ENCODE measurements around the gene GOT1. TPM values are rescaled to one million over a fixed set of nuclear protein-coding genes. Genes with fewer than 3 reads are reported as not detected.
A peak's percentile ranks its signal among the peaks of the same experiment; 100 is the strongest.

The GOT1 gene
- total and polyA plus RNA-seq, 2 donors (not counting 3 experiments of a cell fraction or from before 2014, with no cell fraction given), result 14.4 to 36.3 TPM

DNA sequence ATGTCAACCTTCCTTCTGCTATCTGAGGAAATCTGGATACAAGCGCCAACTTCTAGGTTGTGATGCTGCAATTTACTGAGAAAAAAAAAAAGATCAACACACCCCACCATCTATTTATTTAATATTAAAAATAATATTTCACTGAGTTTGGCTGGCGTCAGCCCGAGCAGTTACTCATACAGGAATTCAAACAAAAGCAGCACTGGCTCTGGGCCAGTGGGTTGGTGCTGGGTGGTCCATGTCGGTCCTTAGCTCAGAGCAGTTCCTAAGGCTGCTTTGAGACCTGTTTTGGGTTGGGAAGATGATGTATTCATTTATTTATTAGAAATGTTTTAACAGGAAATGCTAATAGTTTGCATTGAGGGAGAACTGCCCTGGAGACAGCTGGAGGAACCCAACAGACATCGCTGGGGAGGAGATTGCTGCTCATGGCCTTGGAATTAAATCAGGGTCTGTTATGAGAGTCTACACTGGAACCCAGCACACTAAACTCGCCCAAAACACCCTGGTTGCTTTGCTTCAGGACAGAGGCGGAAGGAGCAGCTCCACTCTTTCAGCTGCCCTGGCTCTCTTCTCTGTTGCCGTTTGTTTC, 36.3 kb upstream of the GOT1 start:
- Histone ChIP-seq H3K27ac (ENCODE audit: insufficient read depth, low read depth, low read length) (peak overlapping the region; percentile 95), H4K20me1 (replicated peaks; ENCODE audit: control insufficient read depth, extremely low read depth, insufficient read depth, low read length) (no peaks in the 10 kb centered on the region), H2AFZ (ENCODE audit: low read depth, low read length) (peak overlapping the region; percentile 84), H3K9me3 (replicated peaks; ENCODE audit: control insufficient read depth, insufficient read depth, low read length) (no peaks in the 10 kb centered on the region), H3K79me2 (ENCODE audit: control insufficient read depth, insufficient read depth, low read length) (no peaks in the 10 kb centered on the region), H3K27me3 (ENCODE audit: control insufficient read depth in 2 of 2, insufficient read depth in 2 of 2, low read length in 2 of 2) (no peaks in the 10 kb centered on the region), H3K36me3 (ENCODE audit: control insufficient read depth in 2 of 2, extremely low read depth in 1 of 2, insufficient read depth in 2 of 2, low read length in 2 of 2) (no peaks in the 10 kb centered on the region), H3K9me1 (replicated peaks; ENCODE audit: control insufficient read depth, extremely low read depth, insufficient read depth, low read length) (no peaks in the 10 kb centered on the region), H3K4me1 (ENCODE audit: control insufficient read depth, extremely low read depth, insufficient read depth, low read length) (peaks cover 35% of the 10 kb centered on the region), H3K4me3 (replicated peaks in 1 of 3; ENCODE audit: insufficient read depth in 1 of 3, low read depth in 1 of 3, low read length in 3 of 3) (peak overlapping the region in 1 of 3 experiments; percentile 22), H3K9ac (replicated peaks; ENCODE audit: extremely low read depth, insufficient read depth, low read length) (peak overlapping the region; percentile 82), H3K4me2 (ENCODE audit: insufficient read depth, low read length) (peak overlapping the region; percentile 75)
- ChIA-PET CTCF (interaction anchor here (1.2 to 4.2 kb wide), 4 partner anchors 7 to 74 kb away, joined by 3 to 33 read pairs (median 3); no protein-coding TSS in a partner anchor), POLR2A (interaction anchor here (1.0 kb wide), 1 partner anchor 36 kb away, joined by 3 read pairs; the partner anchor contains the start of gene GOT1)
- BruUV-seq (replicated peaks), result no TSS peak
- dilution Hi-C loops (cut with MboI; ENCODE audit: extremely low pct_ligation_motif_present, low sequenced_read_pairs) (no loop called here), intact Hi-C loops (cut with micrococcal nuclease) (loop anchor here (2.0 kb wide), 1 partner anchor 68 kb away; no protein-coding TSS in a partner anchor)
- DNase-seq (ENCODE audit: low read depth, low spot score), result peak; percentile 89
- peak; percentile 8 for FAIRE-seq
- TF ChIP-seq POLR2A (IDR thresholded peaks at IDR 0.05; ENCODE audit: low read depth, low read length) (no peak), FOS (IDR thresholded peaks at IDR 0.05; ENCODE audit: borderline replicate concordance, insufficient read depth, low read length) (peak; percentile 25), GATA2 (IDR thresholded peaks at IDR 0.05; ENCODE audit: insufficient read depth, insufficient read length, low read depth, low read length) (peak; percentile 26), MYC (IDR thresholded peaks at IDR 0.05; ENCODE audit: low read depth, low read length) (no peak), POLR2AphosphoS5 (IDR thresholded peaks at IDR 0.05; ENCODE audit: insufficient read depth, low read depth, low read length) (no peak), JUN (IDR thresholded peaks at IDR 0.05; ENCODE audit: borderline replicate concordance, insufficient read depth, insufficient read length, low read depth) (peak; percentile 27), EZH2 (IDR thresholded peaks at IDR 0.05; ENCODE audit: borderline replicate concordance, low read depth, low read length, severe bottlenecking) (no peak)
- TF ChIP-seq, protein P1, sequence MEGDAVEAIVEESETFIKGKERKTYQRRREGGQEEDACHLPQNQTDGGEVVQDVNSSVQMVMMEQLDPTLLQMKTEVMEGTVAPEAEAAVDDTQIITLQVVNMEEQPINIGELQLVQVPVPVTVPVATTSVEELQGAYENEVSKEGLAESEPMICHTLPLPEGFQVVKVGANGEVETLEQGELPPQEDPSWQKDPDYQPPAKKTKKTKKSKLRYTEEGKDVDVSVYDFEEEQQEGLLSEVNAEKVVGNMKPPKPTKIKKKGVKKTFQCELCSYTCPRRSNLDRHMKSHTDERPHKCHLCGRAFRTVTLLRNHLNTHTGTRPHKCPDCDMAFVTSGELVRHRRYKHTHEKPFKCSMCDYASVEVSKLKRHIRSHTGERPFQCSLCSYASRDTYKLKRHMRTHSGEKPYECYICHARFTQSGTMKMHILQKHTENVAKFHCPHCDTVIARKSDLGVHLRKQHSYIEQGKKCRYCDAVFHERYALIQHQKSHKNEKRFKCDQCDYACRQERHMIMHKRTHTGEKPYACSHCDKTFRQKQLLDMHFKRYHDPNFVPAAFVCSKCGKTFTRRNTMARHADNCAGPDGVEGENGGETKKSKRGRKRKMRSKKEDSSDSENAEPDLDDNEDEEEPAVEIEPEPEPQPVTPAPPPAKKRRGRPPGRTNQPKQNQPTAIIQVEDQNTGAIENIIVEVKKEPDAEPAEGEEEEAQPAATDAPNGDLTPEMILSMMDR (IDR thresholded peaks at IDR 0.05; ENCODE audit: extremely low read depth in 1 of 2, insufficient read depth in 1 of 2, low read depth in 1 of 2, low read length in 2 of 2), result no peak
- TF ChIP-seq, protein P2, sequence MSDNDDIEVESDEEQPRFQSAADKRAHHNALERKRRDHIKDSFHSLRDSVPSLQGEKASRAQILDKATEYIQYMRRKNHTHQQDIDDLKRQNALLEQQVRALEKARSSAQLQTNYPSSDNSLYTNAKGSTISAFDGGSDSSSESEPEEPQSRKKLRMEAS (IDR thresholded peaks at IDR 0.05; ENCODE audit: insufficient read depth, insufficient read length), result no peak

Measured in endothelial cell of umbilical vein (primary cell).